Skeletal muscle cell (primary cell): ENCODE measurements around the gene HSD17B12.
A peak's percentile ranks its signal among the peaks of the same experiment; 100 is the strongest.
"Not testable (repeated sequence)": the region's sequence is repeated elsewhere in the genome, so short reads cannot be mapped to it uniquely, and the experiment has no call there.

Experiments used
- DNase-seq: peaks from one replicate; pipeline ENCODE4 v3.0.0-alpha.2; 2010; ENCODE audit warnings: low read depth
- H3K4me3 ChIP-seq: 2 replicates; pipeline ENCODE4 v1.5.1; 2011; ENCODE audit warnings: low read depth, mild to moderate bottlenecking, control low read depth, low read length, moderate library complexity

HSD17B12 gene

GRCh38 chr11:43736502-43737200 lies 56.1 kb downstream of the HSD17B12 start:
- DNase-seq = peak; percentile 85
- H3K4me3 ChIP-seq = no peak overlapping the region

GRCh38 chr11:43737201-43737590 lies 56.7 kb downstream of the HSD17B12 start:
- DNase-seq = no peak
- no peak overlapping the region for H3K4me3 ChIP-seq

GRCh38 chr11:43738600-43739409 lies 58.3 kb downstream of the HSD17B12 start:
- DNase-seq = peak; percentile 62
- H3K4me3 ChIP-seq = no peak overlapping the region

GRCh38 chr11:43746670-43747069 lies 66.1 kb downstream of the HSD17B12 start:
- DNase-seq = no peak
- no peak overlapping the region for H3K4me3 ChIP-seq

- no peak for DNase-seq
- H3K4me3 ChIP-seq = no peak overlapping the region
Observed at GRCh38 chr11:43747130-43747802, 66.7 kb downstream of the HSD17B12 start.

- H3K4me3 ChIP-seq = no peak overlapping the region
- DNase-seq = no peak
Observed at GRCh38 chr11:43748095-43748494, 67.6 kb downstream of the HSD17B12 start.

GRCh38 chr11:43751726-43752125 lies 71.2 kb downstream of the HSD17B12 start:
- no peak overlapping the region for H3K4me3 ChIP-seq
- DNase-seq = no peak

GRCh38 chr11:43756575-43756974 lies 76.0 kb downstream of the HSD17B12 start:
- H3K4me3 ChIP-seq = no peak overlapping the region
- DNase-seq = no peak

- no peak for DNase-seq
- H3K4me3 ChIP-seq = no peak overlapping the region
Observed at GRCh38 chr11:43758927-43759326, 78.4 kb downstream of the HSD17B12 start.

- DNase-seq = no peak
- no peak overlapping the region for H3K4me3 ChIP-seq
Observed at GRCh38 chr11:43760902-43761301, 80.4 kb downstream of the HSD17B12 start.

GRCh38 chr11:43765194-43765593 lies 84.7 kb downstream of the HSD17B12 start:
- DNase-seq = no peak
- no peak overlapping the region for H3K4me3 ChIP-seq

- H3K4me3 ChIP-seq, DNase-seq: not testable (repeated sequence)
Observed at GRCh38 chr11:43768654-43769053, 88.1 kb downstream of the HSD17B12 start.

- DNase-seq = no peak
- no peak overlapping the region for H3K4me3 ChIP-seq
Observed at GRCh38 chr11:43770173-43770572, 89.6 kb downstream of the HSD17B12 start.

- DNase-seq = no peak
- H3K4me3 ChIP-seq = no peak overlapping the region
Observed at GRCh38 chr11:43772733-43773132, 92.2 kb downstream of the HSD17B12 start.

- H3K4me3 ChIP-seq = no peak overlapping the region
- DNase-seq = no peak
Observed at GRCh38 chr11:43774786-43775185, 94.2 kb downstream of the HSD17B12 start.

- no peak for DNase-seq
- no peak overlapping the region for H3K4me3 ChIP-seq
Observed at GRCh38 chr11:43779306-43779705, 98.8 kb downstream of the HSD17B12 start.

GRCh38 chr11:43784301-43784700 lies 103.8 kb downstream of the HSD17B12 start:
- DNase-seq = no peak
- no peak overlapping the region for H3K4me3 ChIP-seq

- no peak for DNase-seq
- no peak overlapping the region for H3K4me3 ChIP-seq
Observed at GRCh38 chr11:43784866-43785265, 104.3 kb downstream of the HSD17B12 start.

GRCh38 chr11:43785318-43785717 lies 104.8 kb downstream of the HSD17B12 start:
- DNase-seq = no peak
- no peak overlapping the region for H3K4me3 ChIP-seq

- no peak for DNase-seq
- no peak overlapping the region for H3K4me3 ChIP-seq
Observed at GRCh38 chr11:43786016-43786415, 105.5 kb downstream of the HSD17B12 start.
